GM18873 (cell line): ENCODE measurements around the gene DOCK1.

Experiments used
- ATAC-seq: cut with Tn5 transposase; IDR thresholded peaks from one replicate; pipeline ENCODE4 v1.9.1; 2021; ENCODE audit warnings: mild to moderate bottlenecking, moderate library complexity, moderate number of reproducible peaks; ENCODE audit not compliant: unreplicated experiment, low FRiP score

DOCK1 gene

GRCh38 chr10:127320176-127320575, 414.9 kb downstream of the DOCK1 start:
- no peak for ATAC-seq

- no peak for ATAC-seq
Observed at GRCh38 chr10:127322286-127322685, 417.1 kb downstream of the DOCK1 start.

- ATAC-seq: no peak
Observed at GRCh38 chr10:127325506-127325905, 420.3 kb downstream of the DOCK1 start.

GRCh38 chr10:127326883-127327282, 421.7 kb downstream of the DOCK1 start:
- ATAC-seq: no peak

- ATAC-seq: no peak
Observed at GRCh38 chr10:127331696-127332095, 426.5 kb downstream of the DOCK1 start.

GRCh38 chr10:127332631-127333030, 427.4 kb downstream of the DOCK1 start:
- no peak for ATAC-seq

- ATAC-seq: no peak
Observed at GRCh38 chr10:127337801-127338200, 432.6 kb downstream of the DOCK1 start.

GRCh38 chr10:127338399-127339110, 433.3 kb downstream of the DOCK1 start:
- ATAC-seq: no peak

GRCh38 chr10:127343821-127344220, 438.6 kb downstream of the DOCK1 start:
- no peak for ATAC-seq

GRCh38 chr10:127344346-127344745, 439.1 kb downstream of the DOCK1 start:
- ATAC-seq: no peak

- ATAC-seq: no peak
Observed at GRCh38 chr10:127345231-127345965, 440.2 kb downstream of the DOCK1 start.

- ATAC-seq: no peak
Observed at GRCh38 chr10:127346604-127347003, 441.4 kb downstream of the DOCK1 start.

- ATAC-seq: no peak
Observed at GRCh38 chr10:127347202-127347959, 442.2 kb downstream of the DOCK1 start.

GRCh38 chr10:127349737-127350136, 444.5 kb downstream of the DOCK1 start:
- no peak for ATAC-seq

- no peak for ATAC-seq
Observed at GRCh38 chr10:127351542-127351941, 446.3 kb downstream of the DOCK1 start.

- ATAC-seq: no peak
Observed at GRCh38 chr10:127353544-127353943, 448.3 kb downstream of the DOCK1 start.

- no peak for ATAC-seq
Observed at GRCh38 chr10:127354255-127354654, 449.0 kb downstream of the DOCK1 start.

- no peak for ATAC-seq
Observed at GRCh38 chr10:127354992-127355391, 449.8 kb downstream of the DOCK1 start.

- ATAC-seq: no peak
Observed at GRCh38 chr10:127356360-127356759, 451.1 kb downstream of the DOCK1 start.

GRCh38 chr10:127357265-127357664, 452.0 kb downstream of the DOCK1 start:
- no peak for ATAC-seq

GRCh38 chr10:127358337-127358736, 453.1 kb downstream of the DOCK1 start:
- no peak for ATAC-seq
